GM19193 (cell line): ENCODE measurements around the gene PIAS4.

ENCODE experiments used
- POLR2A ChIP-seq: IDR thresholded peaks from 4 replicates; pipeline ENCODE4 v1.6.1; 2011; ENCODE audit not compliant: insufficient read depth, insufficient read length; ENCODE audit errors: extremely low read depth

The PIAS4 gene

DNA sequence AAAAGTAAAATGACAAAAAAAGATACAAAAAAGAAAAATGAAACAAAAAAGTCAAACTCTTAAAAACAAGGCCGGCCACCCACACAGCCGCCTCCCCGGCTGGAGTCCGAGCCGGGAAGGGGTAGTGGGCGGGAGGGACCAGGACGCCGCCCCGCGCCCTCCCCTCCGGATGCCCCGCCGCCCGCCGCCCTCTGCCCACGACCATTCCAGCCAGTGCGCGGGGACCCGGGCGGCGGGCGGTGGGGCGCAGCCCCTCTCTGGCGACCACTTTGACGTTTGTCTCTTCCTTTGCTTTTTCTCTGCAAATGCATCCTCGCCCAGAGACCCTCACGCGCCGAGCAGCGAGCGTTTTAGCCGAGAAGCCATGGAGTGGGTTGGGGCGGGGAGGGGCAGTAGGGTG, 30.5 kb downstream of the PIAS4 start:
- TF ChIP-seq POLR2A, result no peak

DNA sequence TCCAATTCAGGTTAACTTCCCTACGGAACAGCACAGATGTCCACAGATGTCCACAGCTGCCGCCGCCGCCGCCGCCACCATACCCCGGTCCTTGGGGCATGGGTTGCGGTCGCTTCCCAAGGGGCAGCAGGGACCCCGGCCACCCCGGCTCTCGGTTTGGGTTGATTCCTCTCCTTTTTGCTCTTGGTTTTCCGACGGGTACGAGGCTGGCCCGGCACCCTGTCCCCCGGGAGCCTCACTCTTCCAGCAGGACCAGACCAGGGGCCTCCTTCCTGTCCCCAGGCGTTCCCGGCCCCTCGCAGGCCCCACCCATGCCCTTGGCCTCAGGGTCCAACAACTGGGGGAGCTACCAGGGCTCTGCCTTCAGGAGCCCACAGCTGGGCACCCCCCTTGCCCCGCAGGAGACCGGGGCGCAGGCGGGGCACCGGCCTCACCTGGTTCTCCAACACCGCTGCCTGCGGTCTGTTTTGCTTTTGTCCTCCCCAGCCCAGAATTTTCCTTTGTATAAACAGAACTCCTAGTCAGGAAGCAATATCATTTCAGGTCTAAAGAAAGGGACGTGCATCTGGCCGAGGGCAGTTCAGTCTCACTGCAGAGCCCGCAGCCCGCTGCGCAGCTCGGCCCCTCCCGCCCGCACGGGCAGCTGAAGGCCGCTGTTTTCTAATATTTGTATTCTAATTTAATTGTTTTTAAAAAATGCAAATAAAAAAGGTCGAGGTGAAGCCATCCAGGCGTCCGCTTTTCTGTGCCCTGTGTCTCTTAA, 31.3 kb downstream of the PIAS4 start:
- no peak for TF ChIP-seq POLR2A

DNA sequence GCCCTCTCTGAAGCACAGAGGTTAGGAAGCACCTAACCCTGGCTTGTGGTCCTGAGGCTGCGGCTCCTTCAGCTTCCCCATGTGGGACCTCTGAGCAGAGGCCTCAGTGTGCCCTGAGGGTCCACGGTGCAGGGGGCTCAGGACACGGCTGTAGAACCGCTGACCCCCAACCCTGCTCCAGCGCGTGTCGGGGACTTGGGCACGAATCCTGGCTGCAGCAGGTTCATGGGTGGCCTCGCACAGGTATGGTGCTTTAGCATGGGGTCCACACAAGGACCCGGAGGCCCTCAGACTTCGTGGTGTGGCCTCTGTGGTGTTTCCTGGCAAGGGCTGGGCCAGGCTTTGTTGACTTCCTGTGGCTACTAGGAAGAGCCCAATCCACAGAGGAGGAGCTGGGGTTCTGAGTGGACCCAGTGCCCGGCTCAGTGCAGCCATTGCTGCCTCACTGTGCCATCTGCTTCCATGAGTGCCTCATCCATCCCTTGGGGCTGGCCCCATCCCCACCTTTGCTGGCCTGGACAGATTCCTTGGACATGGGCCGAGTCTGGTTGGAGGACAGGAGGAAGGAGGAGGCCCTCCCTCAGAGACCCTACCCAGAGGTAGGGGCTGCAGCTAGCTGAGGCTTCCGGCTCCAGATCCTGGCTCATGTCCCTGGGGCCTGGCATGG, 34.7 kb downstream of the PIAS4 start:
- no peak for TF ChIP-seq POLR2A

DNA sequence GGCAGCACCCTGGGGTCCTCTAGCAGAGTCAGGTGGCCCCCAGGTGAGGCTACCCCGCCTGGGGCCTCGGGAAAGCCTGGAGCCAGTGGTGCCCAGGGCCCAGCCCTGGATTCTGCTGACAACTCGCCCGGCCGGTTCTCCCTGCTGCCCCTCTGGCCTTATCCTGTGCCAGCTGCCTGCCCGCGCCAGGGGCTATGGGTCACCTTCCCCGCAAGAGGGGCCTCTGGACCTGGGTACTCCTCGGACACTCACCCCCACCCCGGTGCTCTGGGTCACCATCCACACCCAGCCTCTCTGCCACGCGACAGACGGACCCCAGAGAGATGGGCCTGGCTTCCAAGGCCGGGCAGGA, 35.2 kb downstream of the PIAS4 start:
- no peak for TF ChIP-seq POLR2A

DNA sequence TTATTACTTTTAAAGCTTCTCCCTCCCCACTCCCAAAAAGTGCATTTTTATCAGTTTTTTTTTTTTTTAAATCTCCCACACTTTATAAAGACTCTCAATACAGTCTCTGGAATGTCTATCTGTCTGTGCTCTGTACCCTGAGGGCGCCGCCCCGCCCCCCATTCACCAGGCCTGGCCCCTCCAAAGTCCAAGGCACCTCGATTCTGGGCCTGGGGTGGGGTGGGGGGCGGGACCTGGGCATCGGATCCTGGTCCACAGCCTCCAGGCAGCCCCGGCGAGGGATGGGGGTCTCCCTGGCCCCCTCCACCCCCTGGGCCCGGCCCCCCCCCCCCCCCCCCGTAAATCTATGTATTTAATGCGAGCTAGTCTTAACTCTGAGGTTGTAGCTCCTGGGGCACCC, 35.9 kb downstream of the PIAS4 start:
- no peak for TF ChIP-seq POLR2A

DNA sequence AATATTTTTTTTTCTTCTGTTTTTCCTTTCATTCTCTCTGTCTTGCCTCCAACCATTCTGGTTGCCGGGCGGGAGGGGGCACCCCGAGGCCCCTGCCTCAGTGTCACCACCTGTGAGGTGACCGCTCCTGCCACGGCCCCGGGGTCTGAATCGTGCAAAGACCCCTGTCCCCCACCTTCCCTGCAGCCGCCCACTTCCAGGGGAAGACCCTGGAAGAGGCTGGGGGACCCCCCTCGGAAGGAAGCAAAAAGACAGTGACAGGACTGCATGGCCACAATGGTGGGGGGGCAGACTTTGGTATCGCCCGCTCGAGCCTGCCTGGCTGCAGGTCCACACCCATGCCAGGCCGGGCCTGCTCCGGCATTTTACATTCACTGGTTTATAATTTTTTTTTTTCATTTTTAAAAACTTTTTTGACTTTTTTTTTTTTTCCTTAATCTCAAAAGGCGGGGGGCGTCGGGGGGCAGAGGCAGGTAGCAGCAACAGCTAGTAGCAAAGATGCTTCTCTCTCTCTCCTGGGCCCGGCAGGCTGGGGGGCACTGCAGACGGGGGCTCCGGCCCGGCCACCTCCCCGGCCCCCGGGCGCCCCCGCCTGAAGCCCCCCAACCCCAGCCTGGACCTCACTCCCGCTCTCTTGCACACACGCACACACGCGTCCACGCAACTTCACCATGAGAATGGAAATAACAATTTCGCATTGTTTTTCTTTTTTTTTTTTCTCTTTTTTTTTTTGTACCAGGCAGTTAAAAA, 36.6 kb downstream of the PIAS4 start:
- no peak for TF ChIP-seq POLR2A

DNA sequence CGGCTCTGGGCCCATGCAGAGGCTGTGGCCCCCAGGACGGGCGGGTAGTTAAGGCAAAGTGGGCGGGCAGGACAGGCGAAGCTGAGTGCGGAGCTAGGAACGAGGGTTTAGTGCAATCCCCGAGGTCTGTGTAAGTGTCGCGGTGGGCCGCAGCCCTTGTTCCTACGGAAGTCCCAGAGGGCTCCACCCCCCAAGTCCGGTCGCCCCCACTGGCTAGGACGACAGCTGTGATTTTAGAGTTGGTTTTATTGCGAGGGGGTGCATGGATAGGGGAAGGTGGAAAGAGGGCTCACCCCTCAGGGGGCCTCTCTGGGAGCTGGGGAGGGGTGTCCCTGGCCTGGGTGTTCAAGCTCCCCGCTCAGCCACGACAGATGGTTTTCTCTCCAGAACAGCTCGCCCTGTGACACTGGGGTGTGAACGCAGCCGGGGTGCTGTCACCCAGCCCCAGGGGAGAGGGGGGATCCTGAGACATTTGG, 37.5 kb downstream of the PIAS4 start:
- TF ChIP-seq POLR2A, result no peak

DNA sequence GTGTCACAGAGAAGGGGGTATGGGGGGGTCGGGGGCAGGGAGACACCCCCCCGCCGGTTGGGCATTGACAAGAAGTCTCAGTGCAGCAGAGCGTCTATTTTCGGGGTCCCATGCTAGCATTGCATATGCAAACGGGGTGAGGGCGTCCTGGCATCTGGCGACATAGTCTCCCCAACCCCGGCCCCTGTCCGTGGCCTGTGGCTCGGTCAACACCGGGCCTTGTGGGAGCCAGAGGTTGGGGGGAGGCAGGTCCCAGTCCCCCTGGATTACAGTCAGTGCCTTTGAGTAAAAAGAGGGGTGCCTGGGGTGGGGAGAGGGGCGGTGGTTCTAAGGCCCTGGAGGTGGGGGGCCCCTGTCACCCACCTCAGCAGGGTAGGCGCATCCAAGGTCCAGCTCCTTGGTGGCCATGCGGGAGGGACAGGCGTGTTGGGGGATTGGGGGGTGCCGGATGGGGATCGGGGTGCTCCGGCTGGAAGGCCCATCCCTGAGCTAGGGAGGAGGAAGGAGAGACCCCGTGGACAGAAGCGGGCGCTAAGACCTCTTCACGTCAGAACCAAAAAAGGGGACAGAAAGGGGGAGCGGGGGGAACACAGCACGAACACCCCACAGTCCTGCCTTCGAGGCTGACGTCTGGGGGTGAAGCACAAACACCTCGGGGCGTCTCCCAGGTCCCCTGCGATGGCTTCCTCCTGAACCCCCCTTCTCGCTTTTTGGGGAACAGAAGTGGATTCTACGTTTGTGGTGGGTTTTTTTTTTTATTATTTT, 38.2 kb downstream of the PIAS4 start:
- no peak for TF ChIP-seq POLR2A

DNA sequence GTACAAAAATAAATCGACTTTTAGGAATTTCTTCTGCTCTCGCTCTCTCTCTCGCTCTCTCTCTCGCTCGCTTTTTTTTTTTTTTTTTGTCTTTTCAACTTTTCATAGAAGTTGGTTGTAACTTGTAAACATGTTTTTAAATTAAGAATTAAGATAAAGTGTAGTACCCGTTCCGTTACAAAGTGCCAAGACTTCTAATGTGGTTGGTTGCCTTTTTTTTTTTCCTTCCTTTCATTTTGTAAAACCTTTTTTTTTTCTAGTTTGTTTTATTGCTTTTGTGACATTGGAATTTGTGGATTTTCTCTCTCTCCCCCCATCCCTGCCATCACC, 38.8 kb downstream of the PIAS4 start:
- TF ChIP-seq POLR2A, result no peak

DNA sequence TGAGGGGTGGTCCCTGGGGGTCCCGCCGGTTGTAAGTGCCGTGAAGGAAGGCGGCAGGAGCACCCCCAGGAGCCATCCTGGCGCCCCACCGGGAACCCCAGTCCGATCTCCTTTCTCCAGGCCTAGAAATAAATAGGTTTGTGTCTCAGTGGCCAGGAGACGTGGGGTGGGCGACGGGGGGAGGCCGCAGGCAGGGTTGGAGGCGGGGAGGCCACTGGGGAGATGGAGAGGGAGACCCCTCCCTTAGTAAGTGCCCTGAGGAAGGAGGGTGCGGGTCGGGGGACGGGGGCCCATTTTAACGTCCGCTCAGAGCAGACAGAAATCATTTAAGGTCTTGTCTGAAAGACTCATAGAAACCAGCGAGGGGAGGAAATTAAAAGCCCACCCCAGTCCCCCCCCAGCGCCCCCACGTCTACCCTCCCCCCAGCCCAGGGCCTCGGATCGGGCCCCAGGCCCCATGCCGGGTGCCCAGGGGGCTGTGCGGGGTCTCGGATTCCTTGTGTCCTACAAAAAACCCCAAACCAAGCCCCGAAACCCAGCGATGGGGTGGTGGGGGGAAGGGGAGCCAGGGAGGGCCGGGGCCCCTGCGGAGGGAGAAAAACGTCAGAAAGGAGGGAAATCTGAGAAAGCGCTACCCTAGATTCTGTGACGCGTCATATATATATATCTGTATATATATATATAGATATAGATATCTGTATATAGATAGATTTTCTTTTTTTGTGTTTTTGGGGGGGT, 39.6 kb downstream of the PIAS4 start:
- no peak for TF ChIP-seq POLR2A

DNA sequence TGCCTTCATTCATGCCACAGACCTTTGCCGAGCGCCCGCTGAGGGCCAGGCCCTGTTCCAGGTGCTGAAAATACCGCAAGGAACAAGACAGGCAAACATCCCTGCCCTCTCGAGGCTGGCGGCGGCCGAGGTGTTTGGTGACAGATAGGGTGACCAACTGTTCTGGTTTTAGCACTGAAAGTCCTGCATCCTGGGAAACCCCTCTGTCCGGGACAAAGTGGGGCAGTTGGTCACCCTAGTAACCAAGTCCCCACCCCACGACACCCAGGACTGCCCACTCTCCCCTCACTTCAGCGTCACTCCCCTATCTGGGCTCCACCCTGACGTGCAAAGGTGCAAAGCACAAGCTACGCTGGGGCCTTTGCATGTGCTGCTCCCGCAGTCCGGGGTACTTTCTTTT, 41.9 kb downstream of the PIAS4 start:
- TF ChIP-seq POLR2A, result no peak

DNA sequence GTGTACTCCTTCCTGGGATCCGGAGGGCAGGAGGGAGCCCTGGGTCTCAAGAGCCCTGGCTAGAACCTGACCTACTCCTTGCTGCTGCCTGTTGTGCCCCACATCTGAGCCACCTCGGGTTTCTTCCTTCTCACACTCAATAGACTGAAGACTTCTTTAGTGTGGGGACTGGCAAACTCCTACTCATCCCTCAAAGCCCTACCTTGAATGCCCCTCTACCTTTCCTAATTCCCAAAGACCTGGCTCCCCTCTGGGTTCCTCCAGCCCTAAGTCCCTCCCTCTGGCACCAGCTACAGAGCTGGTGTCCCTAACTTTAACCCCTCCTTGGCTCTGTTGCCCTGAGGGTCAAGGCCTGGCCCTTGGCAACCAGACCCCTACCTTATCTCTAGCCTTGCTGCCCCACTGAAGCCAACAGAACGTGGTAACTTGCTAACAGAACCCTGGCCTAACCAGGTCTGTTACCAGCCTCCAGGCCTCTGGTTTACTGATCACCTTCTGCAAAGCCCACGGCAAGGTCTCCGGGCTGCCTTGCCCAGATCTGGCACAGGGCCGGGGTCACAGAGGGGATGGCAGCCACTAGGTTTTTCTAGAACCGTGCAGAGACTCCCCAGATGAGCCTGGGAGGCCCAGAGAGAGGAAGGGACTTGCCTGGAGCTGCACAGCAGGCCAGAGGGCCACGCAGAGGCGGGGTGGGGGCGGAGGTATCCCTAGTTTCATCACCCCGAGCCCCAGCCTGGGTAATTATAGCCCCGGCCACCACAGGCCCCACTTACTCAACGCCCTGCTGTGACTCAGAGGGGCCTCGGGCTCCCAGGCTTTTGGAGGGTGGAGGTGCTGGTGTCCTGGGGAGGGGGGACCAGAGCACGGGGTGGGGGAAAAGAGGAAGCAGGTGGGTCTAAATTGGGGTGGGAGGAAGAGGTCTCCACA, 43.9 kb downstream of the PIAS4 start:
- no peak for TF ChIP-seq POLR2A

DNA sequence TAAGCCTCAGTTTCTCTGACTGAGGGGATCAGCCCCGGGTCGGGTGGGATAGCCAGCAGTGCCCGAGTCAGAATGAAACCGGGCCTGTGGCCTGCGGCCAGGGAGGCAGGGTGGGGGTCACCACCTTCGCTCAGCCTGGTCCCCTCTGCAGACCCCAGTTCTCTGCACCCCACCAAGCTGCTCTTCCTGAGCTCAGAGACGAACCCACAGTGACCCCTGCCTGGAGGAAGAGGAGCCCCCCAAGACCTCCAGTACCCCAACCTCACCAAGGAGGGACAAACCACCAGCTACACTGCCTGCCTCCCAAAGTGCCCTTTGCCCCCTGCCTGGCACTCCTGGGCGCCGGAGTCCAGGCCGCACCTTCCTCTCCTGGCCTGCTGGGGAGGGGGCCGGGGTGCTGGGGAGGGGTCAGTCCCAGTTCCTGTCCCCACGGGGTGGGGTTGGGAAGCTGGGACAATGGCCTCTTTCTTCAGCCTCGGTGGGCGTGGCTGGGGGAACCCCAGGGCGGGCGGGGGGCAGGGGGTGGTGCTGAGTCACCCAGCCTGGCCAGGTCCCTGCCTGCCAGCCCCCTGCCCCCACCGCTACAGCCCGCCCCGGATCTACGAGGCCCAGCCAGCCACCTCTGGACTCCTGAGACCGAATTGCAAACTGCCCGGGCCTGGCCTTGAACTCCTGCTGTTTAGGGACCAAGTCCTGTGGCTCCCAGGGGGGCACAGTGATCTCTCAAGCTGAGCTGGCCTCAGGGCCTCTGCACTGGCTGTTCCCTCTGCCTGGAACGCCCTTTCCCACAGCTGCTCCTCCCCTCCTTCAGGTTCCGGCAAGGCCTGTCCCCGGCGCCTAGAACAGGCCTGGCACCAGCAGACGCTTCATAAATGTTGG, 44.8 kb downstream of the PIAS4 start:
- no peak for TF ChIP-seq POLR2A

DNA sequence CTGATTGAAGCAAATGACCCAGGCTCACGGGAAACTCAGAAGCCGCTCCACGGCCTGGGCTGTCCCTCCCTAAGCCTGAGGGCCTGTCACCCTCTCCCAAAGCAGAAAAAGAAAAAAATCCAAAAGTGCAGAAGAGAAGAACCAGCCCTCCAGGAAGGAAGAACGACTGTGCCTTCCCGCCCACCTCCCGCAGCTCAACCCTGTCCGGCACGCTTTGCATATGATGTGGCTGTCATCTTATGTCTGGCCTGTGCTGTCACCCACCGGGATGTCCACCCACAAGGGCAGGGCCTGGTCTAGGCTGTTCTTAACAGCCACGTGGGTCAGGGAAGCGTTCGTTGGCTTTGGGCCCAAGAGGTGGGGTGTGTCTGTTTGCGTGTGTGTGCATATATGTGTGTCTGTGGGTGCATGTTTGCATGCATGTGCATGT, 45.5 kb downstream of the PIAS4 start:
- TF ChIP-seq POLR2A, result no peak
